Nasal cavity respiratory epithelium epithelial cell of viscerocranial mucosa (primary cell): Measurements from ENCODE around the gene CSNK1A1. TPM values are rescaled to one million over a fixed set of nuclear protein-coding genes. Genes with fewer than 3 reads are reported as not detected.

Experiments
- total RNA-seq: library from RNA; depleted of rRNA; stranded (reverse); fragments of >200 nt; gene quantifications from 2 replicates; pipeline ENCODE4 v1.2.3, GENCODE V29; 2014

CSNK1A1 gene
- total RNA-seq, result 820 and 869 TPM in 2 replicates

GRCh38 chr5:149551227-149552037 lies at the start of gene CSNK1A1:
TSS of gene CSNK1A1 (minus strand) at chr5:149551439. CDS start at chr5:149550964, 475 bp downstream.

GRCh38 chr5:149581192-149581861 lies 30.1 kb upstream of the CSNK1A1 start, which contains the start of gene ARHGEF37:
TSS of gene ARHGEF37 (plus strand) at chr5:149581498. CDS start at chr5:149597770, 16,272 bp downstream.

Other genes with a start within 250 kb of the CSNK1A1 start
- 51.9 and 85.4 TPM in 2 replicates for gene GRPEL2, start 205.9 kb downstream of the CSNK1A1 start, total RNA-seq
- gene PCYOX1L, start 193.4 kb downstream of the CSNK1A1 start, total RNA-seq, result 10.3 and 12.3 TPM in 2 replicates
- gene IL17B, start 172.1 kb downstream of the CSNK1A1 start, total RNA-seq, result not detected in 2 replicates
- 17.4 and 41.8 TPM in 2 replicates for gene ARHGEF37, start 30.1 kb upstream of the CSNK1A1 start, total RNA-seq
- 2.7 and 8.5 TPM in 2 replicates for gene PPARGC1B, start 178.9 kb upstream of the CSNK1A1 start, total RNA-seq